Renal pelvis (tissue), 4 donors: Measurements from ENCODE around the gene TMEM200A. TPM values are rescaled to one million over a fixed set of nuclear protein-coding genes. Genes with fewer than 3 reads are reported as not detected.

ENCODE experiments used
- DNase-seq: peaks from one replicate; pipeline ENCODE4 v3.0.0-alpha.2; 2013
- polyA plus RNA-seq, 3 donors: library from polyadenylated mRNA; unstranded; fragments of 120-200 nt; gene quantifications; one replicate each; pipeline ENCODE4 v1.2.1, GENCODE V29; 2013; ENCODE audit not compliant: insufficient read length in 3 of 3

TMEM200A gene
- polyA plus RNA-seq, 3 donors, result 22.9 to 24.1 (median 23.6) TPM

- DNase-seq, result no peak
Observed at GRCh38 chr6:130467146-130468050, 101.6 kb downstream of the TMEM200A start.

GRCh38 chr6:130470766-130471165 is 104.9 kb downstream of the TMEM200A start:
- no peak for DNase-seq

DNA sequence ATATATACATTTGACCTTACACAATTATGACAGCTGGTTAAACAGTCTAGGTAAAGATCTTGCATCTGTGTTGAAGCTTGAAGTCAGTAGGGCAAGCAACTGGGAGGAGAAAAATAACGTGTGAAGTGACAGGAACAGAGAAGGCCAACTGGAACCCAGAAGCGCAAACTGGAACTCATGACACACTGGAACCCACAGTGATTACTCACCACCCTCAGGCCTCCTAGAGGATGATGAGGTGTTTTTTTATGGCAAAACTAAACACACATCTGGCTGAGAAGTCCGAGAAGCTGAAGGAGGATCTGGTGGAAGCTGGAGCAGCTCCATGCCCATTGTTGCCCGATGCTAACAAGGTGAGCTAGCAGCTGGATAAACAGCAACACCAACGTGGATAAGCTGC is 108.1 kb downstream of the TMEM200A start:
- no peak for DNase-seq

DNA sequence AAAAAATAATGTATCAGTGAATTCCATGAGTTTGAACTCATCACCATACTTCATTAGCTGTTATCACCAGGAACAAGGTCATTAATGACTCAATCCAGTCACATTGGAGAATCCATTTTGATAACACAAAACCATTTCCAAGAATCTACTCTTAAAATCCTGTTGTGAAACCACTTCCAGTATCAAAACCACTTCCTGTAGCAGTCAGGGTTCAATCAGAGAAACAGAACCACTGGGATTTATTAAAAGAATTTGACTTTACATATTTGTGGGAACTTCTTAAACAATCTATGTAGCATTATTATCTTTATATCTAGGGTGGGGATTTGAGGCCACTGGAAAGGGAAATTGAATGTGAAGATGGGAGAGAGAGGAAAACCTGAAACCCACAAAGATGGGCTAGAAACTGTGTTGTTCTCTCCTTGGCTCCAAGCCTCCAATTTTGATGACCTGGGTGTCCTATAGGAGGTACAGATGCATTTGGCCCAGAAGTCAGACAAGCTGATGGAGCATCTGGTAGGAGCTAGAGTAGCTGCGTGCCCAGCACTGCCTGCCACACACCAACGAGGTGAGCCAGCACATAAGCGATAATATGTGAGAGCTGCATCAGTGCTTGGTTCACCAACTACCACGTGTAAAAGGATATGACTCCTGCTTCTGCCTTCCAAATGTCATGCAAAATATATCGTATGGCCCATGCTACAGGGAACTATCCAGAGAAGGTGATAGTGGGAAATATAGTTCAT is 117.0 kb downstream of the TMEM200A start:
- DNase-seq, result no peak

- no peak for DNase-seq
Observed at GRCh38 chr6:130485870-130486269, 120.1 kb downstream of the TMEM200A start.

GRCh38 chr6:130486417-130486816 is 120.6 kb downstream of the TMEM200A start:
- no peak for DNase-seq

GRCh38 chr6:130489514-130489913 is 123.7 kb downstream of the TMEM200A start:
- no peak for DNase-seq

Other genes with a start within 250 kb of the TMEM200A start
- 1 to 10 TPM in 1 of 3 donors, under 1 TPM in 2; 0.64 to 1.0 (median 0.90) TPM for gene SAMD3, start 143.1 kb upstream of the TMEM200A start, polyA plus RNA-seq